Measurements from ENCODE around the gene TESK2. TPM values are rescaled to one million over a fixed set of nuclear protein-coding genes. Genes with fewer than 3 reads are reported as not detected.
"Not testable (repeated sequence)": the region's sequence is repeated elsewhere in the genome, so short reads cannot be mapped to it uniquely, and the experiment has no call there.

The TESK2 gene
- total RNA-seq, 2 experiments from 2014 or later: 3.3 to 3.5 TPM

- ChIA-PET POLR2A (interaction anchor here (1.4 kb wide), 1 partner anchor 89 kb away, joined by 4 read pairs; no protein-coding TSS in a partner anchor), CTCF (interaction anchor here (1.3 kb wide), 1 partner anchor 10 kb away, joined by 3 read pairs; no protein-coding TSS in a partner anchor)
- Mint-ChIP-seq H3K36me3 (ENCODE audit: low read depth) (no peaks in the 10 kb centered on the region), H3K27ac (no peak overlapping the region), H3K9me3 (ENCODE audit: insufficient read depth) (no peaks in the 10 kb centered on the region), H3K27me3 (ENCODE audit: low read depth) (no peaks in the 10 kb centered on the region), H3K4me1 (ENCODE audit: low read depth) (peaks cover 4% of the 10 kb centered on the region), H3K4me3 (no peak overlapping the region)
- DNase-seq (no peak), ATAC-seq (no peak)
These were observed 120.4 kb downstream of the TESK2 start for GRCh38 chr1:45370575-45370974.

- Mint-ChIP-seq H3K4me1 (ENCODE audit: low read depth) (peaks cover 3% of the 10 kb centered on the region), H3K27me3 (ENCODE audit: low read depth) (no peaks in the 10 kb centered on the region), H3K27ac (no peak overlapping the region), H3K4me3 (no peak overlapping the region), H3K36me3 (ENCODE audit: low read depth) (no peaks in the 10 kb centered on the region), H3K9me3 (ENCODE audit: insufficient read depth) (no peaks in the 10 kb centered on the region)
- ATAC-seq (no peak), DNase-seq (no peak)
- ChIA-PET POLR2A (interaction anchor here (0.7 kb wide), 1 partner anchor 134 kb away, joined by 3 read pairs; no protein-coding TSS in a partner anchor), CTCF (interaction anchor here (1.5 kb wide), 2 partner anchors 128 to 205 kb away, joined by 6 to 7 read pairs; no protein-coding TSS in a partner anchor)
These were observed 125.9 kb downstream of the TESK2 start for GRCh38 chr1:45365051-45365450.

GRCh38 chr1:45364294-45364693, 126.7 kb downstream of the TESK2 start:
- H3K27ac Mint-ChIP-seq: no peak overlapping the region
- H3K27me3 Mint-ChIP-seq (ENCODE audit: low read depth): no peaks in the 10 kb centered on the region
- POLR2A ChIA-PET: no interaction called here
- no peaks in the 10 kb centered on the region for H3K36me3 Mint-ChIP-seq (ENCODE audit: low read depth)
- no peak for DNase-seq
- ATAC-seq: no peak
- no peaks in the 10 kb centered on the region for H3K9me3 Mint-ChIP-seq (ENCODE audit: insufficient read depth)
- H3K4me1 Mint-ChIP-seq (ENCODE audit: low read depth): peaks cover 6% of the 10 kb centered on the region
- H3K4me3 Mint-ChIP-seq: no peak overlapping the region
- CTCF ChIA-PET: interaction anchor here (0.5 to 1.5 kb wide), 2 partner anchors 149 to 206 kb away, joined by 3 to 7 read pairs; no protein-coding TSS in a partner anchor

GRCh38 chr1:45360981-45361380, 130.0 kb downstream of the TESK2 start:
- not testable (repeated sequence) for H3K4me1 Mint-ChIP-seq (ENCODE audit: low read depth); H3K36me3 Mint-ChIP-seq (ENCODE audit: low read depth); DNase-seq; H3K4me3 Mint-ChIP-seq; H3K27ac Mint-ChIP-seq; H3K27me3 Mint-ChIP-seq (ENCODE audit: low read depth); ATAC-seq; H3K9me3 Mint-ChIP-seq (ENCODE audit: insufficient read depth)
- POLR2A ChIA-PET: interaction anchor here (1.1 to 2.4 kb wide), 2 partner anchors 21 to 132 kb away, joined by 3 to 7 read pairs; no protein-coding TSS in a partner anchor
- CTCF ChIA-PET: interaction anchor here (1.0 to 9.6 kb wide), 10 partner anchors 12 to 325 kb away, joined by 3 to 218 read pairs (median 12); partner anchors contain the start of genes CCDC163, GPBP1L1, MMACHC and MUTYH

GRCh38 chr1:45359882-45360513, 131.0 kb downstream of the TESK2 start:
- Mint-ChIP-seq H3K36me3 (ENCODE audit: low read depth) (no peaks in the 10 kb centered on the region), H3K9me3 (ENCODE audit: insufficient read depth) (no peaks in the 10 kb centered on the region), H3K27ac (no peak overlapping the region), H3K27me3 (ENCODE audit: low read depth) (no peaks in the 10 kb centered on the region), H3K4me1 (ENCODE audit: low read depth) (peaks cover 6% of the 10 kb centered on the region), H3K4me3 (no peak overlapping the region)
- peak; percentile 74 for ATAC-seq
- DNase-seq: peak; percentile 68
- POLR2A ChIA-PET: interaction anchor here (0.9 to 2.4 kb wide), 2 partner anchors 133 to 162 kb away, joined by 3 to 7 read pairs; partner anchors contain the start of gene PRDX1
- CTCF ChIA-PET: interaction anchor here (0.6 to 9.6 kb wide), 28 partner anchors 10 to 346 kb away, joined by 3 to 218 read pairs (median 4); partner anchors contain the start of genes CCDC163, GPBP1L1, MMACHC and MUTYH

- Mint-ChIP-seq H3K9me3 (ENCODE audit: insufficient read depth) (no peaks in the 10 kb centered on the region), H3K4me3 (no peak overlapping the region), H3K27me3 (ENCODE audit: low read depth) (no peaks in the 10 kb centered on the region), H3K4me1 (ENCODE audit: low read depth) (peaks cover 11% of the 10 kb centered on the region), H3K36me3 (ENCODE audit: low read depth) (no peaks in the 10 kb centered on the region), H3K27ac (no peak overlapping the region)
- ChIA-PET POLR2A (no interaction called here), CTCF (interaction anchor here (0.6 to 9.6 kb wide), 5 partner anchors 15 to 425 kb away, joined by 3 to 218 read pairs (median 4); partner anchors contain the start of genes MUTYH, NASP, TESK2 and TOE1)
- no peak for DNase-seq
- ATAC-seq: no peak
These were observed 134.8 kb downstream of the TESK2 start for GRCh38 chr1:45356186-45356585.

GRCh38 chr1:45355683-45356082, 135.3 kb downstream of the TESK2 start:
- Mint-ChIP-seq H3K4me1 (ENCODE audit: low read depth) (peaks cover 16% of the 10 kb centered on the region), H3K27me3 (ENCODE audit: low read depth) (no peaks in the 10 kb centered on the region), H3K9me3 (ENCODE audit: insufficient read depth) (no peaks in the 10 kb centered on the region), H3K36me3 (ENCODE audit: low read depth) (no peaks in the 10 kb centered on the region), H3K4me3 (no peak overlapping the region), H3K27ac (no peak overlapping the region)
- DNase-seq (no peak), ATAC-seq (no peak)
- POLR2A ChIA-PET: no interaction called here
- CTCF ChIA-PET: interaction anchor here (1.0 to 9.6 kb wide), 4 partner anchors 15 to 228 kb away, joined by 3 to 218 read pairs (median 8); partner anchors contain the start of genes MUTYH, NASP, TESK2 and TOE1

- Mint-ChIP-seq H3K4me3 (no peak overlapping the region), H3K27ac (no peak overlapping the region), H3K4me1 (ENCODE audit: low read depth) (peaks cover 18% of the 10 kb centered on the region), H3K27me3 (ENCODE audit: low read depth) (no peaks in the 10 kb centered on the region), H3K9me3 (ENCODE audit: insufficient read depth) (no peaks in the 10 kb centered on the region), H3K36me3 (ENCODE audit: low read depth) (no peaks in the 10 kb centered on the region)
- ChIA-PET CTCF (interaction anchor here (9.6 kb wide), 1 partner anchor 138 kb away, joined by 218 read pairs; the partner anchor contains the start of gene TESK2), POLR2A (no interaction called here)
- no peak for DNase-seq
- ATAC-seq: no peak
These were observed 136.1 kb downstream of the TESK2 start for GRCh38 chr1:45354838-45355237.

- CTCF ChIA-PET: no interaction called here
- Mint-ChIP-seq H3K36me3 (ENCODE audit: low read depth) (no peaks in the 10 kb centered on the region), H3K4me1 (ENCODE audit: low read depth) (peaks cover 24% of the 10 kb centered on the region), H3K27me3 (ENCODE audit: low read depth) (no peaks in the 10 kb centered on the region), H3K4me3 (no peak overlapping the region), H3K27ac (no peak overlapping the region), H3K9me3 (ENCODE audit: insufficient read depth) (no peaks in the 10 kb centered on the region)
- POLR2A ChIA-PET: interaction anchor here (1.4 kb wide), 1 partner anchor 13 kb away, joined by 4 read pairs; the partner anchor contains the start of genes MUTYH and TOE1
- ATAC-seq (no peak), DNase-seq (no peak)
These were observed 137.3 kb downstream of the TESK2 start for GRCh38 chr1:45353685-45354084.

- ATAC-seq: no peak
- Mint-ChIP-seq H3K27ac (no peak overlapping the region), H3K4me3 (no peak overlapping the region), H3K9me3 (ENCODE audit: insufficient read depth) (no peaks in the 10 kb centered on the region), H3K4me1 (ENCODE audit: low read depth) (peaks cover 27% of the 10 kb centered on the region), H3K36me3 (ENCODE audit: low read depth) (peaks cover 4% of the 10 kb centered on the region), H3K27me3 (ENCODE audit: low read depth) (no peaks in the 10 kb centered on the region)
- POLR2A ChIA-PET: interaction anchor here (4.8 kb wide), 1 partner anchor 11 kb away, joined by 37 read pairs; the partner anchor contains the start of genes MUTYH and TOE1
- CTCF ChIA-PET: interaction anchor here (0.9 to 2.2 kb wide), 2 partner anchors 16 to 141 kb away, joined by 4 to 10 read pairs; no protein-coding TSS in a partner anchor
- no peak for DNase-seq
These were observed 139.5 kb downstream of the TESK2 start for GRCh38 chr1:45351508-45351907.

- ChIA-PET POLR2A (interaction anchor here (0.7 to 4.8 kb wide), 7 partner anchors 9 to 628 kb away, joined by 3 to 37 read pairs (median 3); partner anchors contain the start of genes MUTYH and TOE1), CTCF (interaction anchor here (0.7 to 3.0 kb wide), 4 partner anchors 8 to 144 kb away, joined by 3 to 17 read pairs (median 8); no protein-coding TSS in a partner anchor)
- no peak for ATAC-seq
- peaks cover 27% of the 10 kb centered on the region for H3K4me1 Mint-ChIP-seq (ENCODE audit: low read depth)
- no peaks in the 10 kb centered on the region for H3K27me3 Mint-ChIP-seq (ENCODE audit: low read depth)
- H3K4me3 Mint-ChIP-seq: no peak overlapping the region
- peak overlapping the region; percentile 60 for H3K27ac Mint-ChIP-seq
- peaks cover 15% of the 10 kb centered on the region for H3K36me3 Mint-ChIP-seq (ENCODE audit: low read depth)
- H3K9me3 Mint-ChIP-seq (ENCODE audit: insufficient read depth): no peaks in the 10 kb centered on the region
- no peak for DNase-seq
These were observed 141.8 kb downstream of the TESK2 start for GRCh38 chr1:45348966-45349677.
